ENCODE results near the gene ALDH1L1.

Gene ALDH1L1

GRCh38 chr3:126180477-126181397 is at the start of gene ALDH1L1:
ALDH1L1 (minus strand) TSS chr3:126180586; CDS start chr3:126160979, 19,607 bp downstream.
- no peak for DNase-seq (ENCODE audit: low spot score)

- DNase-seq (ENCODE audit: low spot score): no peak
Measured at GRCh38 chr3:126226374-126226773, 46.0 kb upstream of the ALDH1L1 start.

- DNase-seq (ENCODE audit: low spot score): peak; percentile 54
Measured at GRCh38 chr3:126216416-126216815, 36.0 kb upstream of the ALDH1L1 start.

GRCh38 chr3:126213379-126214028 is 33.1 kb upstream of the ALDH1L1 start:
- DNase-seq (ENCODE audit: low spot score): no peak

- peak; percentile 75 for DNase-seq (ENCODE audit: low spot score)
Measured at GRCh38 chr3:126212620-126213378, 32.4 kb upstream of the ALDH1L1 start.

- no peak for DNase-seq (ENCODE audit: low spot score)
Measured at GRCh38 chr3:126212250-126212619, 31.8 kb upstream of the ALDH1L1 start.

- no peak for DNase-seq (ENCODE audit: low spot score)
Measured at GRCh38 chr3:126211569-126211968, 31.2 kb upstream of the ALDH1L1 start.

- DNase-seq (ENCODE audit: low spot score): no peak
Measured at GRCh38 chr3:126210606-126211005, 30.2 kb upstream of the ALDH1L1 start.

GRCh38 chr3:126209741-126210140 is 29.4 kb upstream of the ALDH1L1 start:
- DNase-seq (ENCODE audit: low spot score): no peak

GRCh38 chr3:126208606-126209256 is 28.3 kb upstream of the ALDH1L1 start:
- DNase-seq (ENCODE audit: low spot score): peak; percentile 84

GRCh38 chr3:126208182-126208581 is 27.8 kb upstream of the ALDH1L1 start:
- no peak for DNase-seq (ENCODE audit: low spot score)

GRCh38 chr3:126207166-126207565 is 26.8 kb upstream of the ALDH1L1 start:
- no peak for DNase-seq (ENCODE audit: low spot score)

GRCh38 chr3:126205717-126206655 is 25.6 kb upstream of the ALDH1L1 start:
- DNase-seq (ENCODE audit: low spot score): no peak

GRCh38 chr3:126202680-126203079 is 22.3 kb upstream of the ALDH1L1 start:
- no peak for DNase-seq (ENCODE audit: low spot score)

- DNase-seq (ENCODE audit: low spot score): no peak
Measured at GRCh38 chr3:126202276-126202675, 21.9 kb upstream of the ALDH1L1 start.

GRCh38 chr3:126201168-126201567 is 20.8 kb upstream of the ALDH1L1 start:
- no peak for DNase-seq (ENCODE audit: low spot score)

GRCh38 chr3:126200534-126200933 is 20.1 kb upstream of the ALDH1L1 start:
- no peak for DNase-seq (ENCODE audit: low spot score)

- DNase-seq (ENCODE audit: low spot score): no peak
Measured at GRCh38 chr3:126199256-126199655, 18.9 kb upstream of the ALDH1L1 start.

GRCh38 chr3:126197854-126198584 is 17.6 kb upstream of the ALDH1L1 start:
- peak; percentile 82 for DNase-seq (ENCODE audit: low spot score)

- DNase-seq (ENCODE audit: low spot score): no peak
Measured at GRCh38 chr3:126197343-126197742, 17.0 kb upstream of the ALDH1L1 start.

Data from AG08396 (cell line).